GM12891 (cell line): ENCODE results near the gene NXN.
"Not testable (repeated sequence)": the region's sequence is repeated elsewhere in the genome, so short reads cannot be mapped to it uniquely, and the experiment has no call there.

Source experiments
- DNase-seq: peaks from one replicate; pipeline ENCODE4 v3.0.0; 2011; ENCODE audit warnings: low spot score; ENCODE audit not compliant: insufficient read length
- FAIRE-seq: peaks from 2 replicates; lab custom pipeline; 2011; peaks lifted over from hg19 to GRCh38; lab: Jason Lieb, UNC
- PAX5 ChIP-seq: IDR thresholded peaks from 2 replicates; pipeline ENCODE4 v1.6.1; 2011; ENCODE audit warnings: low read length, moderate library complexity, mild to moderate bottlenecking; ENCODE audit not compliant: insufficient read depth, severe bottlenecking
- POLR2A ChIP-seq: IDR thresholded peaks from 2 replicates; pipeline ENCODE4 v1.6.1; 2011; ENCODE audit warnings: low read depth, low read length, control low read depth
- POLR2AphosphoS5 ChIP-seq: IDR thresholded peaks from 2 replicates; pipeline ENCODE4 v1.6.1; 2011; ENCODE audit warnings: low read depth, low read length, control low read depth
- POU2F2 ChIP-seq: IDR thresholded peaks from 2 replicates; pipeline ENCODE4 v1.6.1; 2011; ENCODE audit warnings: low read depth, mild to moderate bottlenecking, control low read depth, low read length, moderate library complexity
- SPI1 ChIP-seq: IDR thresholded peaks from 2 replicates; pipeline ENCODE4 v1.6.1; 2011; ENCODE audit warnings: low read depth, low read length, control low read depth
- TAF1 ChIP-seq: IDR thresholded peaks from 2 replicates; pipeline ENCODE4 v1.6.1; 2011; ENCODE audit warnings: low read depth, low read length, control low read depth

NXN gene

GRCh38 chr17:924711-925475 is 54.7 kb downstream of the NXN start:
- DNase-seq = no peak
- TF ChIP-seq SPI1 = no peak
- TF ChIP-seq POU2F2 = no peak
- TF ChIP-seq PAX5 = no peak
- no peak for TF ChIP-seq TAF1
- no peak for TF ChIP-seq POLR2AphosphoS5
- no peak for TF ChIP-seq POLR2A
- no peak for FAIRE-seq

GRCh38 chr17:924306-924705 is 55.3 kb downstream of the NXN start:
- FAIRE-seq = not testable (repeated sequence)

GRCh38 chr17:923633-924032 is 55.9 kb downstream of the NXN start:
- FAIRE-seq (no peak), DNase-seq (no peak)
- no peak for TF ChIP-seq POU2F2
- no peak for TF ChIP-seq PAX5
- TF ChIP-seq POLR2AphosphoS5 = no peak
- TF ChIP-seq SPI1 = no peak
- TF ChIP-seq POLR2A = no peak
- TF ChIP-seq TAF1 = no peak

More at GRCh38 chr17:924306-924705, 55.3 kb downstream of the NXN start:
- DNase-seq = not testable (repeated sequence)

- DNase-seq (no peak), FAIRE-seq (no peak)
- no peak for TF ChIP-seq POU2F2
- TF ChIP-seq PAX5 = no peak
- no peak for TF ChIP-seq TAF1
- no peak for TF ChIP-seq POLR2AphosphoS5
- TF ChIP-seq POLR2A = no peak
- no peak for TF ChIP-seq SPI1
These were observed 58.4 kb downstream of the NXN start for GRCh38 chr17:921161-921560.

- no peak for FAIRE-seq
- TF ChIP-seq TAF1 (no peak), POU2F2 (no peak), PAX5 (no peak), POLR2AphosphoS5 (no peak), POLR2A (no peak), SPI1 (no peak)
- no peak for DNase-seq
These were observed 59.4 kb downstream of the NXN start for GRCh38 chr17:920190-920589.

- DNase-seq (no peak), FAIRE-seq (no peak)
These were observed 61.4 kb downstream of the NXN start for GRCh38 chr17:917941-918740.

GRCh38 chr17:917391-917811 is 62.2 kb downstream of the NXN start:
- FAIRE-seq = no peak
- no peak for DNase-seq
- no peak for TF ChIP-seq SPI1
- no peak for TF ChIP-seq PAX5
- TF ChIP-seq POLR2AphosphoS5 = no peak
- TF ChIP-seq TAF1 = no peak
- TF ChIP-seq POLR2A = no peak
- TF ChIP-seq POU2F2 = no peak

More at GRCh38 chr17:917941-918740, 61.4 kb downstream of the NXN start:
- TF ChIP-seq SPI1 (no peak), PAX5 (no peak), TAF1 (no peak), POLR2AphosphoS5 (no peak), POLR2A (no peak), POU2F2 (no peak)

GRCh38 chr17:916315-916714 is 63.3 kb downstream of the NXN start:
- no peak for TF ChIP-seq POU2F2
- TF ChIP-seq POLR2AphosphoS5 = no peak
- TF ChIP-seq TAF1 = no peak
- no peak for TF ChIP-seq SPI1
- TF ChIP-seq PAX5 = no peak
- TF ChIP-seq POLR2A = no peak
- DNase-seq (no peak), FAIRE-seq (no peak)

GRCh38 chr17:915538-916201 is 63.9 kb downstream of the NXN start:
- DNase-seq (no peak), FAIRE-seq (no peak)

GRCh38 chr17:914561-914960 is 65.0 kb downstream of the NXN start:
- no peak for DNase-seq
- no peak for FAIRE-seq
- TF ChIP-seq POLR2AphosphoS5 (no peak), POLR2A (no peak), POU2F2 (no peak), PAX5 (no peak), SPI1 (no peak), TAF1 (no peak)

More at GRCh38 chr17:915538-916201, 63.9 kb downstream of the NXN start:
- TF ChIP-seq POLR2A (no peak), POU2F2 (no peak), PAX5 (no peak), POLR2AphosphoS5 (no peak), TAF1 (no peak), SPI1 (no peak)
